ENCODE results near the gene DAZAP1. TPM values are rescaled to one million over a fixed set of nuclear protein-coding genes. Genes with fewer than 3 reads are reported as not detected.

Gene DAZAP1
- total and polyA plus RNA-seq, 4 donors = 5.4 to 45.0 (median 29.7) TPM

DNA sequence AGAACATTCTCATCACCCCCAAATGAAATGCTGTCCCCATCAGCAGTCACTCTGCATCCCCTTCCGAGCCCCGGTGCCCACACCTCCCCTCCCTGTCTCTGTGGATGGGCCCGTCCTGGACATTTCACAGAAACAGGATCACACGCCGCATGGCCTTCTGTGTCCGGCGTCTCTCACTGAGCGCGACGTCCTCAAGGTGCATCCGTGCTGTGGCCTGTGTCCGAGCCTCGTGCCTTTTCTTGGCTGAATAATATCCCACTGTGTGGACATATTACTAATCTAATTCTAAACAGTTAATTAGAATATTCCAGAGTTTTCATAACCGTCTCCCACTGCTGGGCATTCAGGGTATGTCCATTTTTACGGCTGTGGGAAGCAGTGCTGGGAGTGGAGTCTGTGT, 15.0 kb upstream of the DAZAP1 start:
- 96% methylated on average over 15 of the region's 15 CpGs for WGBS
- no peak overlapping the region for H3K27ac ChIP-seq (ENCODE audit: low read depth in 1 of 2, low read length in 2 of 2)
- peaks cover 7 to 37% (median 29%) of the 10 kb centered on the region in 4 donors for H3K36me3 ChIP-seq (ENCODE audit: control insufficient read depth in 4 of 4, insufficient read depth in 3 of 4, low read depth in 1 of 4, low read length in 3 of 4)
- TF ChIP-seq RAD21 (IDR thresholded peaks at IDR 0.05) (no peak), MAX (IDR thresholded peaks at IDR 0.05) (no peak), NR2F2 (IDR thresholded peaks at IDR 0.05) (no peak), REST (IDR thresholded peaks at IDR 0.05) (no peak)
- TF ChIP-seq, protein P1, sequence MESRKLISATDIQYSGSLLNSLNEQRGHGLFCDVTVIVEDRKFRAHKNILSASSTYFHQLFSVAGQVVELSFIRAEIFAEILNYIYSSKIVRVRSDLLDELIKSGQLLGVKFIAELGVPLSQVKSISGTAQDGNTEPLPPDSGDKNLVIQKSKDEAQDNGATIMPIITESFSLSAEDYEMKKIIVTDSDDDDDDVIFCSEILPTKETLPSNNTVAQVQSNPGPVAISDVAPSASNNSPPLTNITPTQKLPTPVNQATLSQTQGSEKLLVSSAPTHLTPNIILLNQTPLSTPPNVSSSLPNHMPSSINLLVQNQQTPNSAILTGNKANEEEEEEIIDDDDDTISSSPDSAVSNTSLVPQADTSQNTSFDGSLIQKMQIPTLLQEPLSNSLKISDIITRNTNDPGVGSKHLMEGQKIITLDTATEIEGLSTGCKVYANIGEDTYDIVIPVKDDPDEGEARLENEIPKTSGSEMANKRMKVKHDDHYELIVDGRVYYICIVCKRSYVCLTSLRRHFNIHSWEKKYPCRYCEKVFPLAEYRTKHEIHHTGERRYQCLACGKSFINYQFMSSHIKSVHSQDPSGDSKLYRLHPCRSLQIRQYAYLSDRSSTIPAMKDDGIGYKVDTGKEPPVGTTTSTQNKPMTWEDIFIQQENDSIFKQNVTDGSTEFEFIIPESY (IDR thresholded peaks at IDR 0.05) = no peak
- no peak for DNase-seq (ENCODE audit: low spot score)
- H3K9ac ChIP-seq (ENCODE audit: low read depth in 1 of 2, low read length in 2 of 2) = no peak overlapping the region
- H3K4me1 ChIP-seq (ENCODE audit: control insufficient read depth in 4 of 4, insufficient read depth in 4 of 4, low read length in 3 of 4) = peaks cover 22 to 35% (median 29%) of the 10 kb centered on the region in 4 donors
- no peaks in the 10 kb centered on the region for H3K27me3 ChIP-seq (ENCODE audit: control insufficient read depth in 4 of 4, insufficient read depth in 4 of 4, low read length in 3 of 4)
- H3K4me3 ChIP-seq (ENCODE audit: low read depth in 1 of 3, low read length in 3 of 3) = no peak overlapping the region
- H3K9me3 ChIP-seq (ENCODE audit: control insufficient read depth in 4 of 4, low read length in 3 of 4) = no peaks in the 10 kb centered on the region

GRCh38 chr19:1392939-1393530, 14.4 kb upstream of the DAZAP1 start:
- Histone ChIP-seq H3K9ac (ENCODE audit: low read depth in 1 of 2, low read length in 2 of 2) (no peak overlapping the region), H3K4me3 (ENCODE audit: low read depth in 1 of 3, low read length in 3 of 3) (no peak overlapping the region), H3K4me1 (ENCODE audit: control insufficient read depth in 4 of 4, insufficient read depth in 4 of 4, low read length in 3 of 4) (peaks cover 22 to 39% (median 35%) of the 10 kb centered on the region in 4 donors), H3K9me3 (ENCODE audit: control insufficient read depth in 4 of 4, low read length in 3 of 4) (no peaks in the 10 kb centered on the region), H3K27me3 (ENCODE audit: control insufficient read depth in 4 of 4, insufficient read depth in 4 of 4, low read length in 3 of 4) (no peaks in the 10 kb centered on the region), H3K27ac (ENCODE audit: low read depth in 1 of 2, low read length in 2 of 2) (no peak overlapping the region), H3K36me3 (ENCODE audit: control insufficient read depth in 4 of 4, insufficient read depth in 3 of 4, low read depth in 1 of 4, low read length in 3 of 4) (peaks cover 7 to 35% (median 29%) of the 10 kb centered on the region in 4 donors)
- TF ChIP-seq FOXA1 (IDR thresholded peaks at IDR 0.05) (no peak), MAX (IDR thresholded peaks at IDR 0.05) (no peak), TAF1 (conservative IDR thresholded peaks at IDR 0.05) (no peak), FOXA2 (IDR thresholded peaks at IDR 0.05) (no peak), SP1 (IDR thresholded peaks at IDR 0.05) (no peak), CTCF (IDR thresholded peaks at IDR 0.05; ENCODE audit: low read depth, low read length, missing input control) (no peak), REST (IDR thresholded peaks at IDR 0.05) (no peak), RAD21 (IDR thresholded peaks at IDR 0.05) (no peak), NR2F2 (IDR thresholded peaks at IDR 0.05) (no peak), RXRA (IDR thresholded peaks at IDR 0.05) (no peak), EGR1 (IDR thresholded peaks at IDR 0.05; ENCODE audit: low read depth in 2 of 2) (no peak), HNF4G (IDR thresholded peaks at IDR 0.05) (no peak), JUND (IDR thresholded peaks at IDR 0.05) (no peak), GABPA (IDR thresholded peaks at IDR 0.05 in 1 of 2, conservative IDR thresholded peaks at IDR 0.05 in 1 of 2) (no peak), HNF4A (conservative IDR thresholded peaks at IDR 0.05) (no peak), ATF3 (IDR thresholded peaks at IDR 0.05) (no peak), YY1 (IDR thresholded peaks at IDR 0.05) (no peak)
- TF ChIP-seq, protein P1 (IDR thresholded peaks at IDR 0.05) = no peak
- DNase-seq (ENCODE audit: low spot score) = no peak
- WGBS = 97% methylated on average over 37 of the region's 37 CpGs
